ENCODE data around the gene AK9.

Gene AK9

GRCh38 chr6:109454496-109455436 lies 236.2 kb downstream of the AK9 start:
- peak; percentile 86 for DNase-seq

GRCh38 chr6:109453594-109454495 lies 237.2 kb downstream of the AK9 start:
- DNase-seq: no peak

- DNase-seq: no peak
Observed at GRCh38 chr6:109453156-109453555, 237.8 kb downstream of the AK9 start.

GRCh38 chr6:109452181-109452580 lies 238.8 kb downstream of the AK9 start:
- DNase-seq: no peak

GRCh38 chr6:109451376-109451775 lies 239.6 kb downstream of the AK9 start:
- no peak for DNase-seq

GRCh38 chr6:109450801-109451200 lies 240.2 kb downstream of the AK9 start:
- DNase-seq: no peak

- no peak for DNase-seq
Observed at GRCh38 chr6:109449795-109450673, 241.0 kb downstream of the AK9 start.

GRCh38 chr6:109449064-109449794 lies 241.8 kb downstream of the AK9 start:
- DNase-seq: no peak

- DNase-seq: no peak
Observed at GRCh38 chr6:109448615-109449014, 242.4 kb downstream of the AK9 start.

- no peak for DNase-seq
Observed at GRCh38 chr6:109447878-109448555, 243.0 kb downstream of the AK9 start.

- DNase-seq: no peak
Observed at GRCh38 chr6:109447087-109447486, 243.9 kb downstream of the AK9 start.

- no peak for DNase-seq
Observed at GRCh38 chr6:109446541-109446940, 244.5 kb downstream of the AK9 start.

GRCh38 chr6:109446072-109446471 lies 244.9 kb downstream of the AK9 start:
- no peak for DNase-seq

GRCh38 chr6:109445382-109445781 lies 245.6 kb downstream of the AK9 start:
- DNase-seq: no peak

GRCh38 chr6:109443425-109443950 lies 247.5 kb downstream of the AK9 start:
- DNase-seq: no peak
